CD8-positive, alpha-beta memory T cell (primary cell): ENCODE results near the gene CALU. TPM values are rescaled to one million over a fixed set of nuclear protein-coding genes. Genes with fewer than 3 reads are reported as not detected.
A peak's percentile ranks its signal among the peaks of the same experiment; 100 is the strongest.

Experiments used
- CTCF ChIA-PET: fragments of 350-600 bp; sonication (Branson Sonifier 250); formaldehyde crosslinking; loops from one replicate; lab custom pipeline; 2021; ENCODE audit warnings: antibody characterized with exemption; lab: Charles Lee
- POLR2A ChIA-PET: fragments of 350-600 bp; sonication (Branson Sonifier 250); formaldehyde crosslinking; loops from one replicate; lab custom pipeline; 2021; ENCODE audit warnings: antibody characterized with exemption; lab: Charles Lee
- DNase-seq, 5 donors: peaks; one replicate each; pipeline versions ENCODE4 v3.0.0 to v3.0.0-alpha.2; 2020 to 2022; ENCODE audit warnings: mixed read lengths in 1 of 5
- H3K27ac ChIP-seq: one replicate; pipeline ENCODE4 v1.7.0; 2013; ENCODE audit warnings: low read depth, mild to moderate bottlenecking, low read length, moderate library complexity
- H3K27me3 ChIP-seq: 2 replicates; pipeline ENCODE4 v1.7.0; 2013; ENCODE audit warnings: low read length, mild to moderate bottlenecking; ENCODE audit not compliant: insufficient read depth, poor library complexity, severe bottlenecking
- H3K36me3 ChIP-seq: 2 replicates; pipeline ENCODE4 v1.7.0; 2013; ENCODE audit warnings: mild to moderate bottlenecking, low read length, moderate library complexity; ENCODE audit not compliant: insufficient read depth
- H3K4me1 ChIP-seq: 2 replicates; pipeline ENCODE4 v1.7.0; 2013; ENCODE audit warnings: mild to moderate bottlenecking, low read length, moderate library complexity; ENCODE audit not compliant: insufficient read depth
- H3K4me3 ChIP-seq: 2 replicates; pipeline ENCODE4 v1.7.0; 2013; ENCODE audit warnings: mild to moderate bottlenecking, low read length
- H3K9me3 ChIP-seq: 2 replicates; pipeline ENCODE4 v1.7.0; 2013; ENCODE audit warnings: mild to moderate bottlenecking, low read length
- H3K27ac Mint-ChIP-seq, 8 donors: one replicate each; pipeline ENCODE4 v1.8.0; 2020 to 2021; ENCODE audit warnings: mixed read lengths in 8 of 8, mild to moderate bottlenecking in 6 of 8, inconsistent platforms in 3 of 8, moderate library complexity in 3 of 8
- H3K27me3 Mint-ChIP-seq, 2 donors: one replicate each; pipeline ENCODE4 v1.8.0; 2020 to 2021; ENCODE audit warnings: mixed read lengths in 2 of 2, mild to moderate bottlenecking in 1 of 2, moderate library complexity in 1 of 2
- H3K36me3 Mint-ChIP-seq, 3 donors: one replicate each; pipeline ENCODE4 v1.8.0; 2020 to 2021; ENCODE audit warnings: mixed read lengths in 3 of 3, inconsistent platforms in 1 of 3, mild to moderate bottlenecking in 1 of 3
- H3K4me1 Mint-ChIP-seq, 3 donors: one replicate each; pipeline ENCODE4 v1.8.0; 2020 to 2021; ENCODE audit warnings: mixed read lengths in 3 of 3, inconsistent platforms in 1 of 3, mild to moderate bottlenecking in 1 of 3
- H3K4me3 Mint-ChIP-seq, 7 donors: one replicate each; pipeline ENCODE4 v1.8.0; 2020 to 2021; ENCODE audit warnings: mixed read lengths in 7 of 7, mild to moderate bottlenecking in 6 of 7, moderate library complexity in 4 of 7, inconsistent platforms in 2 of 7
- H3K9me3 Mint-ChIP-seq, 5 donors: one replicate each; pipeline ENCODE4 v1.8.0; 2020 to 2022; ENCODE audit warnings: mixed read lengths in 5 of 5, mild to moderate bottlenecking in 3 of 5, moderate library complexity in 2 of 5, inconsistent platforms in 1 of 5
- polyA plus RNA-seq: library from polyadenylated mRNA; unstranded; fragments of 300-500 nt; fragmentation: Illumina TruSeq; gene quantifications from one replicate; pipeline ENCODE4 v1.2.3, GENCODE V29; 2021
- total RNA-seq, 2 experiments: library from RNA; stranded (reverse); gene quantifications; one replicate each; pipeline ENCODE4 v1.2.3, GENCODE V29; 2021

The CALU gene
- total and polyA plus RNA-seq, 3 experiments from 2014 or later: 28.8 to 52.0 (median 51.4) TPM

- Histone ChIP-seq H3K27me3 (no peaks in the 10 kb centered on the region), H3K4me3 (no peak overlapping the region), H3K36me3 (peaks cover 23% of the 10 kb centered on the region), H3K9me3 (no peaks in the 10 kb centered on the region), H3K4me1 (no peaks in the 10 kb centered on the region), H3K27ac (no peak overlapping the region)
- peaks cover 0 to 85% (median 23%) of the 10 kb centered on the region in 3 donors for H3K36me3 Mint-ChIP-seq
- H3K4me3 Mint-ChIP-seq: no peak overlapping the region
- no peaks in the 10 kb centered on the region for H3K27me3 Mint-ChIP-seq
- peak overlapping the region in 4 of 8 donors; percentile 1 to 56 (median 14) for H3K27ac Mint-ChIP-seq
- no peaks in the 10 kb centered on the region for H3K9me3 Mint-ChIP-seq
- CTCF ChIA-PET: no interaction called here
- DNase-seq: no peak
- POLR2A ChIA-PET: no interaction called here
- H3K4me1 Mint-ChIP-seq: peaks cover 2 to 9% (median 5%) of the 10 kb centered on the region in 3 donors
Measured at GRCh38 chr7:128755819-128756476, 16.8 kb downstream of the CALU start.

- CTCF ChIA-PET: interaction anchor here (1.4 kb wide), 1 partner anchor 32 kb away, joined by 3 read pairs; no protein-coding TSS in a partner anchor
- no peak for DNase-seq
- peaks cover 2 to 9% (median 5%) of the 10 kb centered on the region in 3 donors for H3K4me1 Mint-ChIP-seq
- H3K36me3 Mint-ChIP-seq: peaks cover 0 to 90% (median 29%) of the 10 kb centered on the region in 3 donors
- no peaks in the 10 kb centered on the region for H3K27me3 Mint-ChIP-seq
- Histone ChIP-seq H3K9me3 (no peaks in the 10 kb centered on the region), H3K4me3 (no peak overlapping the region), H3K27ac (no peak overlapping the region), H3K4me1 (no peaks in the 10 kb centered on the region), H3K27me3 (no peaks in the 10 kb centered on the region), H3K36me3 (peaks cover 28% of the 10 kb centered on the region)
- H3K27ac Mint-ChIP-seq: peak overlapping the region in 1 of 8 donors; percentile 52
- no peak overlapping the region for H3K4me3 Mint-ChIP-seq
- H3K9me3 Mint-ChIP-seq: no peaks in the 10 kb centered on the region
- POLR2A ChIA-PET: no interaction called here
Measured at GRCh38 chr7:128757203-128757602, 18.0 kb downstream of the CALU start.

GRCh38 chr7:128758553-128758952 is 19.4 kb downstream of the CALU start:
- peaks cover 28% of the 10 kb centered on the region for H3K36me3 ChIP-seq
- H3K27me3 ChIP-seq: no peaks in the 10 kb centered on the region
- ChIA-PET CTCF (no interaction called here), POLR2A (no interaction called here)
- Mint-ChIP-seq H3K27ac (peak overlapping the region in 1 of 8 donors; percentile 15), H3K36me3 (peaks cover 0 to 86% (median 23%) of the 10 kb centered on the region in 3 donors), H3K27me3 (no peaks in the 10 kb centered on the region), H3K4me3 (no peak overlapping the region), H3K4me1 (peaks cover 0 to 9% (median 2%) of the 10 kb centered on the region in 3 donors), H3K9me3 (no peaks in the 10 kb centered on the region)
- H3K4me3 ChIP-seq: no peak overlapping the region
- no peaks in the 10 kb centered on the region for H3K4me1 ChIP-seq
- no peak overlapping the region for H3K27ac ChIP-seq
- DNase-seq: no peak
- H3K9me3 ChIP-seq: no peaks in the 10 kb centered on the region

- Mint-ChIP-seq H3K27me3 (no peaks in the 10 kb centered on the region), H3K27ac (no peak overlapping the region), H3K4me1 (peaks cover 0 to 9% (median 2%) of the 10 kb centered on the region in 3 donors), H3K9me3 (no peaks in the 10 kb centered on the region), H3K4me3 (no peak overlapping the region), H3K36me3 (peaks cover 0 to 85% (median 20%) of the 10 kb centered on the region in 3 donors)
- no peaks in the 10 kb centered on the region for H3K27me3 ChIP-seq
- H3K4me3 ChIP-seq: no peak overlapping the region
- H3K36me3 ChIP-seq: peaks cover 23% of the 10 kb centered on the region
- no peaks in the 10 kb centered on the region for H3K9me3 ChIP-seq
- POLR2A ChIA-PET: no interaction called here
- CTCF ChIA-PET: no interaction called here
- H3K4me1 ChIP-seq: no peaks in the 10 kb centered on the region
- DNase-seq: no peak
- no peak overlapping the region for H3K27ac ChIP-seq
Measured at GRCh38 chr7:128759242-128759641, 20.1 kb downstream of the CALU start.

GRCh38 chr7:128763541-128763940 is 24.4 kb downstream of the CALU start:
- peaks cover 0 to 78% (median 16%) of the 10 kb centered on the region in 3 donors for H3K36me3 Mint-ChIP-seq
- no peaks in the 10 kb centered on the region for H3K4me1 Mint-ChIP-seq
- Histone ChIP-seq H3K27ac (no peak overlapping the region), H3K27me3 (no peaks in the 10 kb centered on the region), H3K36me3 (peaks cover 30% of the 10 kb centered on the region), H3K4me1 (no peaks in the 10 kb centered on the region), H3K4me3 (no peak overlapping the region), H3K9me3 (no peaks in the 10 kb centered on the region)
- H3K27me3 Mint-ChIP-seq: no peaks in the 10 kb centered on the region
- DNase-seq: no peak
- H3K9me3 Mint-ChIP-seq: no peaks in the 10 kb centered on the region
- CTCF ChIA-PET: interaction anchor here (1.1 kb wide), 1 partner anchor 120 kb away, joined by 3 read pairs; no protein-coding TSS in a partner anchor
- POLR2A ChIA-PET: no interaction called here
- no peak overlapping the region for H3K27ac Mint-ChIP-seq
- H3K4me3 Mint-ChIP-seq: no peak overlapping the region

- H3K9me3 ChIP-seq: no peaks in the 10 kb centered on the region
- H3K4me3 ChIP-seq: no peak overlapping the region
- no peaks in the 10 kb centered on the region for H3K9me3 Mint-ChIP-seq
- peak overlapping the region in 2 of 8 donors; percentile 50 to 61 for H3K27ac Mint-ChIP-seq
- CTCF ChIA-PET: interaction anchor here (1.0 to 1.4 kb wide), 2 partner anchors 28 to 116 kb away, joined by 3 to 4 read pairs; no protein-coding TSS in a partner anchor
- H3K36me3 ChIP-seq: peaks cover 25% of the 10 kb centered on the region
- H3K27ac ChIP-seq: no peak overlapping the region
- peaks cover 8 to 79% (median 32%) of the 10 kb centered on the region in 3 donors for H3K36me3 Mint-ChIP-seq
- POLR2A ChIA-PET: interaction anchor here (0.5 kb wide), 1 partner anchor 22 kb away, joined by 4 read pairs; no protein-coding TSS in a partner anchor
- H3K4me1 ChIP-seq: no peaks in the 10 kb centered on the region
- no peak overlapping the region for H3K4me3 Mint-ChIP-seq
- DNase-seq: no peak
- H3K4me1 Mint-ChIP-seq: no peaks in the 10 kb centered on the region
- no peaks in the 10 kb centered on the region for H3K27me3 Mint-ChIP-seq
- no peaks in the 10 kb centered on the region for H3K27me3 ChIP-seq
Measured at GRCh38 chr7:128767475-128768110, 28.4 kb downstream of the CALU start.

GRCh38 chr7:128770233-128770632 is 31.1 kb downstream of the CALU start:
- Histone ChIP-seq H3K4me1 (no peaks in the 10 kb centered on the region), H3K9me3 (no peaks in the 10 kb centered on the region), H3K27me3 (no peaks in the 10 kb centered on the region), H3K4me3 (no peak overlapping the region), H3K36me3 (peaks cover 17% of the 10 kb centered on the region), H3K27ac (no peak overlapping the region)
- H3K4me3 Mint-ChIP-seq: no peak overlapping the region
- CTCF ChIA-PET: no interaction called here
- DNase-seq: no peak
- peaks cover 16 to 77% (median 33%) of the 10 kb centered on the region in 3 donors for H3K36me3 Mint-ChIP-seq
- POLR2A ChIA-PET: no interaction called here
- H3K9me3 Mint-ChIP-seq: no peaks in the 10 kb centered on the region
- no peaks in the 10 kb centered on the region for H3K27me3 Mint-ChIP-seq
- H3K4me1 Mint-ChIP-seq: no peaks in the 10 kb centered on the region
- peak overlapping the region in 2 of 8 donors; percentile 54 to 75 for H3K27ac Mint-ChIP-seq

- H3K4me3 Mint-ChIP-seq: no peak overlapping the region
- no peaks in the 10 kb centered on the region for H3K4me1 Mint-ChIP-seq
- H3K27me3 Mint-ChIP-seq: no peaks in the 10 kb centered on the region
- peaks cover 26 to 52% (median 28%) of the 10 kb centered on the region in 3 donors for H3K36me3 Mint-ChIP-seq
- POLR2A ChIA-PET: no interaction called here
- no peak overlapping the region for H3K4me3 ChIP-seq
- H3K27ac Mint-ChIP-seq: no peak overlapping the region
- no peaks in the 10 kb centered on the region for H3K4me1 ChIP-seq
- H3K9me3 ChIP-seq: no peaks in the 10 kb centered on the region
- H3K27ac ChIP-seq: no peak overlapping the region
- CTCF ChIA-PET: no interaction called here
- DNase-seq: no peak
- peaks cover 2 to 18% (median 16%) of the 10 kb centered on the region in 5 donors for H3K9me3 Mint-ChIP-seq
- H3K36me3 ChIP-seq: peaks cover 7% of the 10 kb centered on the region
- H3K27me3 ChIP-seq: no peaks in the 10 kb centered on the region
Measured at GRCh38 chr7:128773604-128774003, 34.4 kb downstream of the CALU start.
